Activated T-cell treated with anti-CD3 and anti-CD28 coated beads for 24 hours (primary cell): ENCODE results near the gene YBX2.
"Not testable (repeated sequence)": the region's sequence is repeated elsewhere in the genome, so short reads cannot be mapped to it uniquely, and the experiment has no call there.

ENCODE experiments used
- DNase-seq: peaks from one replicate; pipeline ENCODE4 v3.0.0-alpha.2; 2020; ENCODE audit warnings: low read depth

Gene YBX2

GRCh38 chr17:7294614-7295153, at the start of gene YBX2:
Gene YBX2 (minus strand): TSS chr17:7294639. CDS start chr17:7294500, 139 bp downstream.
- DNase-seq, result peak; percentile 47

- DNase-seq, result no peak
Observed at GRCh38 chr17:7343250-7343649, 48.8 kb upstream of the YBX2 start.

- DNase-seq, result no peak
Observed at GRCh38 chr17:7341842-7342241, 47.4 kb upstream of the YBX2 start.

- DNase-seq, result no peak
Observed at GRCh38 chr17:7340179-7340578, 45.7 kb upstream of the YBX2 start.

GRCh38 chr17:7337600-7337999, 43.2 kb upstream of the YBX2 start:
- not testable (repeated sequence) for DNase-seq

GRCh38 chr17:7336240-7337175, 42.1 kb upstream of the YBX2 start, which contains the start of gene ACAP1:
Gene ACAP1 (plus strand): TSS chr17:7336529. CDS start chr17:7336735, 206 bp downstream.
- peak; percentile 80 for DNase-seq

GRCh38 chr17:7335765-7336164, 41.3 kb upstream of the YBX2 start:
- not testable (repeated sequence) for DNase-seq

GRCh38 chr17:7334938-7335538, 40.6 kb upstream of the YBX2 start:
- DNase-seq, result no peak

- peak; percentile 19 for DNase-seq
Observed at GRCh38 chr17:7332600-7333069, 38.2 kb upstream of the YBX2 start.

GRCh38 chr17:7332111-7332510, 37.7 kb upstream of the YBX2 start:
- no peak for DNase-seq

- no peak for DNase-seq
Observed at GRCh38 chr17:7330638-7331015, 36.2 kb upstream of the YBX2 start.

- peak; percentile 75 for DNase-seq
Observed at GRCh38 chr17:7329997-7330637, 35.7 kb upstream of the YBX2 start.

- peak; percentile 95 for DNase-seq
Observed at GRCh38 chr17:7329374-7329996, 35.0 kb upstream of the YBX2 start.

- no peak for DNase-seq
Observed at GRCh38 chr17:7328840-7329373, 34.5 kb upstream of the YBX2 start, which contains the start of gene NEURL4. Gene NEURL4 (minus strand): TSS chr17:7329335. CDS start chr17:7329312, 23 bp downstream.

GRCh38 chr17:7328009-7328408, 33.6 kb upstream of the YBX2 start:
- no peak for DNase-seq

GRCh38 chr17:7327501-7327900, 33.1 kb upstream of the YBX2 start:
- DNase-seq, result no peak

- DNase-seq, result no peak
Observed at GRCh38 chr17:7327056-7327455, 32.6 kb upstream of the YBX2 start.

GRCh38 chr17:7326186-7326585, 31.7 kb upstream of the YBX2 start:
- no peak for DNase-seq

GRCh38 chr17:7325031-7325528, 30.6 kb upstream of the YBX2 start:
- DNase-seq, result no peak

- DNase-seq, result no peak
Observed at GRCh38 chr17:7324438-7324779, 30.0 kb upstream of the YBX2 start.

- peak; percentile 55 for DNase-seq
Observed at GRCh38 chr17:7323731-7324437, 29.4 kb upstream of the YBX2 start.
